Hepatocyte (in vitro differentiated cells): Measurements from ENCODE around the gene FAM3D. TPM values are rescaled to one million over a fixed set of nuclear protein-coding genes. Genes with fewer than 3 reads are reported as not detected.

Experiments
- DNase-seq: peaks from one replicate; pipeline ENCODE4 v3.0.0-alpha.2; 2016; ENCODE audit warnings: low spot score
- H2AFZ ChIP-seq: fragments of 200-600 bp; sonication (generic); 2 replicates; pipeline ENCODE4 v1.6.0; 2016; ENCODE audit warnings: antibody characterized with exemption, mild to moderate bottlenecking
- H3K27ac ChIP-seq: fragments of 200-600 bp; sonication (generic); 2 replicates; pipeline ENCODE4 v1.5.1; 2016; ENCODE audit warnings: mild to moderate bottlenecking
- H3K27me3 ChIP-seq: fragments of 200-600 bp; sonication (generic); 2 replicates; pipeline ENCODE4 v1.6.1; 2016
- H3K36me3 ChIP-seq: fragments of 200-600 bp; sonication (generic); replicated peaks from 2 replicates; pipeline ENCODE4 v1.5.1; 2016; ENCODE audit warnings: low read depth; ENCODE audit not compliant: insufficient read depth
- H3K4me1 ChIP-seq: fragments of 200-600 bp; sonication (generic); 2 replicates; pipeline ENCODE4 v1.5.1; 2016; ENCODE audit warnings: mild to moderate bottlenecking, moderate library complexity; ENCODE audit not compliant: insufficient read depth
- H3K4me2 ChIP-seq: fragments of 200-600 bp; sonication (generic); 2 replicates; pipeline ENCODE4 v1.6.0; 2016
- H3K4me3 ChIP-seq: fragments of 200-600 bp; sonication (generic); 2 replicates; pipeline ENCODE4 v1.5.1; 2016; ENCODE audit warnings: mild to moderate bottlenecking
- H3K79me2 ChIP-seq: fragments of 200-600 bp; sonication (generic); 2 replicates; pipeline ENCODE4 v1.6.0; 2017; ENCODE audit warnings: mild to moderate bottlenecking
- H3K9me2 ChIP-seq: fragments of 200-600 bp; sonication (generic); replicated peaks from 2 replicates; pipeline ENCODE4 v1.6.0; 2017; ENCODE audit warnings: mild to moderate bottlenecking; ENCODE audit not compliant: insufficient read depth
- H3K9me3 ChIP-seq: fragments of 200-600 bp; sonication (generic); 2 replicates; pipeline ENCODE4 v1.5.1; 2016; ENCODE audit warnings: low read depth, mild to moderate bottlenecking
- H4K20me1 ChIP-seq: fragments of 200-600 bp; sonication (generic); 2 replicates; pipeline ENCODE4 v1.6.0; 2016; ENCODE audit warnings: mild to moderate bottlenecking; ENCODE audit not compliant: insufficient read depth, poor library complexity, severe bottlenecking
- CTCF ChIP-seq: fragments of 200-600 bp; sonication (generic); IDR thresholded peaks from 2 replicates; pipeline ENCODE4 v1.5.1; 2016; ENCODE audit warnings: antibody characterized with exemption, mild to moderate bottlenecking; ENCODE audit not compliant: poor library complexity
- EZH2 ChIP-seq: fragments of 200-600 bp; sonication (generic); IDR thresholded peaks from 2 replicates; pipeline ENCODE4 v1.6.1; 2016; ENCODE audit warnings: antibody characterized with exemption, mild to moderate bottlenecking, borderline replicate concordance
- EZH2phosphoT487 ChIP-seq: fragments of 200-600 bp; sonication (generic); IDR thresholded peaks from one replicate; pipeline ENCODE4 v1.6.1; 2018; ENCODE audit warnings: antibody characterized with exemption, mild to moderate bottlenecking, low read depth, moderate library complexity; ENCODE audit not compliant: unreplicated experiment, severe bottlenecking
- WGBS: methylation state at CpG from one replicate; pipeline ENCODE4 v1.1.6; 2016; ENCODE audit warnings: low lambda C conversion rate; ENCODE audit errors: missing lambda C conversion rate; 5-methylcytosine and 5-hydroxymethylcytosine counted together
- polyA plus RNA-seq: library from polyadenylated mRNA; unstranded; fragments of >200 nt; fragmentation: Nextera tagmentation; extraction: Ambion mirVana; gene quantifications from 2 replicates; pipeline ENCODE4 v1.2.1, GENCODE V29; 2016
- total RNA-seq: library from RNA; depleted of rRNA; stranded (reverse); fragments of >200 nt; gene quantifications from 2 replicates; pipeline ENCODE4 v1.2.3, GENCODE V29; 2014

FAM3D gene
- total and polyA plus RNA-seq, 2 experiments from 2014 or later = 4.3 to 4.5 TPM

GRCh38 chr3:58596834-58597518 is 69.6 kb downstream of the FAM3D start:
- H3K79me2 ChIP-seq = no peaks in the 10 kb centered on the region
- H3K27me3 ChIP-seq = no peaks in the 10 kb centered on the region
- no peak overlapping the region for H3K4me3 ChIP-seq
- H2AFZ ChIP-seq = no peak overlapping the region
- WGBS = 61% methylated on average over 4 of the region's 4 CpGs
- H3K9me2 ChIP-seq = no peaks in the 10 kb centered on the region
- H3K36me3 ChIP-seq = no peaks in the 10 kb centered on the region
- DNase-seq = no peak
- H3K27ac ChIP-seq = no peak overlapping the region
- H3K4me2 ChIP-seq = no peak overlapping the region
- no peaks in the 10 kb centered on the region for H3K4me1 ChIP-seq
- no peaks in the 10 kb centered on the region for H4K20me1 ChIP-seq
- TF ChIP-seq EZH2 (no peak), CTCF (no peak), EZH2phosphoT487 (no peak)
- H3K9me3 ChIP-seq = no peaks in the 10 kb centered on the region

- no peak for DNase-seq
- Histone ChIP-seq H2AFZ (no peak overlapping the region), H4K20me1 (no peaks in the 10 kb centered on the region), H3K79me2 (no peaks in the 10 kb centered on the region), H3K4me3 (no peak overlapping the region), H3K4me2 (no peak overlapping the region), H3K9me2 (no peaks in the 10 kb centered on the region), H3K36me3 (no peaks in the 10 kb centered on the region), H3K9me3 (no peaks in the 10 kb centered on the region), H3K27ac (no peak overlapping the region), H3K4me1 (no peaks in the 10 kb centered on the region), H3K27me3 (no peaks in the 10 kb centered on the region)
- 80% methylated on average over 5 of the region's 5 CpGs for WGBS
- TF ChIP-seq EZH2 = no peak
Observed at GRCh38 chr3:58594117-58594516, 72.5 kb downstream of the FAM3D start.

GRCh38 chr3:58591517-58592510 is 74.8 kb downstream of the FAM3D start:
- H3K27ac ChIP-seq = no peak overlapping the region
- no peak overlapping the region for H3K4me2 ChIP-seq
- H4K20me1 ChIP-seq = no peaks in the 10 kb centered on the region
- 73% methylated on average over 6 of the region's 6 CpGs for WGBS
- no peak for DNase-seq
- no peaks in the 10 kb centered on the region for H3K79me2 ChIP-seq
- peaks cover 11% of the 10 kb centered on the region for H3K27me3 ChIP-seq
- H3K9me3 ChIP-seq = no peaks in the 10 kb centered on the region
- no peak for TF ChIP-seq CTCF
- TF ChIP-seq EZH2 = no peak
- no peak for TF ChIP-seq EZH2phosphoT487
- H3K4me1 ChIP-seq = peaks cover 1% of the 10 kb centered on the region
- no peak overlapping the region for H3K4me3 ChIP-seq
- H3K36me3 ChIP-seq = no peaks in the 10 kb centered on the region
- H3K9me2 ChIP-seq = no peaks in the 10 kb centered on the region
- H2AFZ ChIP-seq = no peak overlapping the region
